GM23248 (cell line): Measurements from ENCODE around the gene GLB1L2. TPM values are rescaled to one million over a fixed set of nuclear protein-coding genes. Genes with fewer than 3 reads are reported as not detected.

ENCODE experiments used
- DNase-seq: peaks from one replicate; pipeline ENCODE4 v3.0.0-alpha.2; 2015
- H2AFZ ChIP-seq: fragments of 200-600 bp; sonication (generic); 2 replicates; pipeline ENCODE4 v1.6.1; 2016; ENCODE audit warnings: antibody characterized with exemption
- H3F3A ChIP-seq: fragments of 200-600 bp; sonication (generic); 2 replicates; pipeline ENCODE4 v1.6.1; 2016; ENCODE audit warnings: mild to moderate bottlenecking, antibody characterized with exemption, mixed run types; ENCODE audit not compliant: insufficient read depth
- H3K27ac ChIP-seq: fragments of 200-600 bp; sonication (generic); 2 replicates; pipeline ENCODE4 v1.5.1; 2016; ENCODE audit warnings: mild to moderate bottlenecking
- H3K27me3 ChIP-seq: fragments of 200-600 bp; sonication (generic); replicated peaks from 2 replicates; pipeline ENCODE4 v1.6.1; 2016; ENCODE audit warnings: mild to moderate bottlenecking; ENCODE audit not compliant: insufficient read depth
- H3K36me3 ChIP-seq: fragments of 200-600 bp; sonication (generic); 2 replicates; pipeline ENCODE4 v1.6.1; 2016; ENCODE audit warnings: low read depth, mild to moderate bottlenecking
- H3K4me1 ChIP-seq: fragments of 200-600 bp; sonication (generic); 2 replicates; pipeline ENCODE4 v1.6.1; 2016; ENCODE audit warnings: mild to moderate bottlenecking; ENCODE audit not compliant: insufficient read depth
- H3K4me2 ChIP-seq: fragments of 200-600 bp; sonication (generic); one replicate; pipeline ENCODE4 v1.6.1; 2016; ENCODE audit warnings: mild to moderate bottlenecking; ENCODE audit not compliant: unreplicated experiment
- H3K4me3 ChIP-seq: fragments of 200-600 bp; sonication (generic); 2 replicates; pipeline ENCODE4 v1.5.1; 2016; ENCODE audit warnings: mild to moderate bottlenecking
- H3K79me2 ChIP-seq: fragments of 200-600 bp; sonication (generic); 2 replicates; pipeline ENCODE4 v1.6.1; 2016; ENCODE audit warnings: mild to moderate bottlenecking; ENCODE audit not compliant: insufficient read depth
- H3K9ac ChIP-seq: fragments of 200-600 bp; sonication (generic); 2 replicates; pipeline ENCODE4 v1.6.1; 2016; ENCODE audit warnings: mild to moderate bottlenecking
- H3K9me2 ChIP-seq: fragments of 200-600 bp; sonication (generic); 2 replicates; pipeline ENCODE4 v1.6.1; 2016; ENCODE audit warnings: mixed run types, mild to moderate bottlenecking, moderate library complexity; ENCODE audit not compliant: insufficient read depth
- H3K9me3 ChIP-seq: fragments of 200-600 bp; sonication (generic); one replicate; pipeline ENCODE4 v1.6.1; 2017; ENCODE audit warnings: low read depth
- H4K20me1 ChIP-seq: fragments of 200-600 bp; sonication (generic); 2 replicates; pipeline ENCODE4 v1.6.0; 2016; ENCODE audit not compliant: insufficient read depth
- EZH2 ChIP-seq: fragments of 200-600 bp; sonication (generic); IDR thresholded peaks from 2 replicates; pipeline ENCODE4 v1.6.1; 2018; ENCODE audit warnings: antibody characterized with exemption, mild to moderate bottlenecking; ENCODE audit not compliant: insufficient read depth, poor library complexity, severe bottlenecking
- EZH2phosphoT487 ChIP-seq: fragments of 200-600 bp; sonication (generic); IDR thresholded peaks from 2 replicates; pipeline ENCODE4 v1.6.1; 2018; ENCODE audit warnings: antibody characterized with exemption, moderate library complexity, mild to moderate bottlenecking, low read depth; ENCODE audit not compliant: insufficient read depth
- WGBS, 2 experiments: methylation state at CpG; one replicate each; pipeline ENCODE4 v1.1.6; 2015 to 2017; ENCODE audit warnings: low lambda C conversion rate in 2 of 2, low coverage in 1 of 2; ENCODE audit errors: missing lambda C conversion rate in 2 of 2; 5-methylcytosine and 5-hydroxymethylcytosine counted together
- in situ Hi-C: fragments of 300-500 bp; cut with MboI; formaldehyde crosslinking; loops from 2 replicates; pipeline ENCODE4 v1.15.0; 2020
- polyA plus RNA-seq: library from polyadenylated mRNA; unstranded; fragments of >200 nt; fragmentation: Nextera tagmentation; extraction: Ambion mirVana; gene quantifications from 2 replicates; pipeline ENCODE4 v1.2.1, GENCODE V29; 2016
- total RNA-seq: library from RNA; depleted of rRNA; stranded (reverse); fragments of >200 nt; shearing (Covaris generic); gene quantifications from 2 replicates; pipeline ENCODE4 v1.2.3, GENCODE V29; 2014

GLB1L2 gene
- total and polyA plus RNA-seq, 2 experiments from 2014 or later: 0.11 TPM; not detected in 1

- DNase-seq: no peak
- H2AFZ ChIP-seq: no peak overlapping the region
- H3K36me3 ChIP-seq: no peaks in the 10 kb centered on the region
- no peak for TF ChIP-seq EZH2
- no peak for TF ChIP-seq EZH2phosphoT487
- WGBS, 2 experiments: 43 to 49% methylated on average over 16 of the region's 16 CpGs
- H3K4me3 ChIP-seq: no peak overlapping the region
- no peaks in the 10 kb centered on the region for H3K9me3 ChIP-seq
- no peaks in the 10 kb centered on the region for H3K27me3 ChIP-seq
- in situ Hi-C loops: no loop called here
- no peaks in the 10 kb centered on the region for H3K79me2 ChIP-seq
- H3F3A ChIP-seq: no peaks in the 10 kb centered on the region
- no peak overlapping the region for H3K9ac ChIP-seq
- no peaks in the 10 kb centered on the region for H3K4me1 ChIP-seq
- H3K9me2 ChIP-seq: no peaks in the 10 kb centered on the region
- H3K4me2 ChIP-seq: no peak overlapping the region
- no peak overlapping the region for H3K27ac ChIP-seq
- no peaks in the 10 kb centered on the region for H4K20me1 ChIP-seq
Observed at GRCh38 chr11:134374891-134375550, 43.2 kb downstream of the GLB1L2 start.

GRCh38 chr11:134376150-134376921 is 44.5 kb downstream of the GLB1L2 start:
- Histone ChIP-seq H3K9me2 (no peaks in the 10 kb centered on the region), H3K36me3 (no peaks in the 10 kb centered on the region), H3K27me3 (no peaks in the 10 kb centered on the region), H4K20me1 (no peaks in the 10 kb centered on the region), H3K79me2 (no peaks in the 10 kb centered on the region), H2AFZ (no peak overlapping the region), H3K4me1 (no peaks in the 10 kb centered on the region), H3K9me3 (no peaks in the 10 kb centered on the region), H3F3A (no peaks in the 10 kb centered on the region), H3K4me3 (no peak overlapping the region), H3K4me2 (no peak overlapping the region), H3K9ac (no peak overlapping the region), H3K27ac (no peak overlapping the region)
- 30 to 36% methylated on average over 17 to 18 of the region's 18 CpGs for WGBS, 2 experiments
- TF ChIP-seq EZH2 (no peak), EZH2phosphoT487 (no peak)
- in situ Hi-C loops: no loop called here
- no peak for DNase-seq

GRCh38 chr11:134377876-134378275 is 46.1 kb downstream of the GLB1L2 start:
- H3K27ac ChIP-seq: no peak overlapping the region
- no peaks in the 10 kb centered on the region for H3K79me2 ChIP-seq
- H3K9me3 ChIP-seq: no peaks in the 10 kb centered on the region
- in situ Hi-C loops: no loop called here
- WGBS, 2 experiments: 40 to 43% methylated on average over 14 of the region's 14 CpGs
- no peaks in the 10 kb centered on the region for H3K27me3 ChIP-seq
- H4K20me1 ChIP-seq: no peaks in the 10 kb centered on the region
- no peak overlapping the region for H3K9ac ChIP-seq
- no peaks in the 10 kb centered on the region for H3F3A ChIP-seq
- H2AFZ ChIP-seq: no peak overlapping the region
- H3K36me3 ChIP-seq: no peaks in the 10 kb centered on the region
- DNase-seq: no peak
- H3K9me2 ChIP-seq: no peaks in the 10 kb centered on the region
- H3K4me2 ChIP-seq: no peak overlapping the region
- H3K4me1 ChIP-seq: no peaks in the 10 kb centered on the region
- TF ChIP-seq EZH2phosphoT487: no peak
- no peak overlapping the region for H3K4me3 ChIP-seq

- in situ Hi-C loops: no loop called here
- no peak overlapping the region for H3K27ac ChIP-seq
- no peaks in the 10 kb centered on the region for H3K4me1 ChIP-seq
- no peak overlapping the region for H3K4me2 ChIP-seq
- WGBS, 2 experiments: 48 to 50% methylated on average over 2 of the region's 2 CpGs
- H3K4me3 ChIP-seq: no peak overlapping the region
- H3K9me2 ChIP-seq: no peaks in the 10 kb centered on the region
- no peaks in the 10 kb centered on the region for H3K9me3 ChIP-seq
- H3K79me2 ChIP-seq: no peaks in the 10 kb centered on the region
- no peaks in the 10 kb centered on the region for H3K27me3 ChIP-seq
- no peaks in the 10 kb centered on the region for H3F3A ChIP-seq
- no peaks in the 10 kb centered on the region for H3K36me3 ChIP-seq
- H2AFZ ChIP-seq: no peak overlapping the region
- TF ChIP-seq EZH2: no peak
- no peak for TF ChIP-seq EZH2phosphoT487
- no peaks in the 10 kb centered on the region for H4K20me1 ChIP-seq
- no peak for DNase-seq
- H3K9ac ChIP-seq: no peak overlapping the region
Observed at GRCh38 chr11:134379241-134379640, 47.5 kb downstream of the GLB1L2 start.

- Histone ChIP-seq H3K27ac (no peak overlapping the region), H3F3A (no peaks in the 10 kb centered on the region), H4K20me1 (no peaks in the 10 kb centered on the region), H2AFZ (no peak overlapping the region), H3K4me3 (no peak overlapping the region), H3K4me2 (no peak overlapping the region), H3K9ac (no peak overlapping the region), H3K36me3 (no peaks in the 10 kb centered on the region), H3K27me3 (no peaks in the 10 kb centered on the region), H3K9me2 (no peaks in the 10 kb centered on the region), H3K4me1 (no peaks in the 10 kb centered on the region), H3K79me2 (no peaks in the 10 kb centered on the region), H3K9me3 (no peaks in the 10 kb centered on the region)
- in situ Hi-C loops: no loop called here
- TF ChIP-seq EZH2: no peak
- TF ChIP-seq EZH2phosphoT487: no peak
- no peak for DNase-seq
- WGBS, 2 experiments: 28% methylated on average over 9 to 11 of the region's 12 CpGs
Observed at GRCh38 chr11:134380229-134380628, 48.4 kb downstream of the GLB1L2 start.
